ENCODE measurements around the gene CADM1.

The CADM1 gene

DNA sequence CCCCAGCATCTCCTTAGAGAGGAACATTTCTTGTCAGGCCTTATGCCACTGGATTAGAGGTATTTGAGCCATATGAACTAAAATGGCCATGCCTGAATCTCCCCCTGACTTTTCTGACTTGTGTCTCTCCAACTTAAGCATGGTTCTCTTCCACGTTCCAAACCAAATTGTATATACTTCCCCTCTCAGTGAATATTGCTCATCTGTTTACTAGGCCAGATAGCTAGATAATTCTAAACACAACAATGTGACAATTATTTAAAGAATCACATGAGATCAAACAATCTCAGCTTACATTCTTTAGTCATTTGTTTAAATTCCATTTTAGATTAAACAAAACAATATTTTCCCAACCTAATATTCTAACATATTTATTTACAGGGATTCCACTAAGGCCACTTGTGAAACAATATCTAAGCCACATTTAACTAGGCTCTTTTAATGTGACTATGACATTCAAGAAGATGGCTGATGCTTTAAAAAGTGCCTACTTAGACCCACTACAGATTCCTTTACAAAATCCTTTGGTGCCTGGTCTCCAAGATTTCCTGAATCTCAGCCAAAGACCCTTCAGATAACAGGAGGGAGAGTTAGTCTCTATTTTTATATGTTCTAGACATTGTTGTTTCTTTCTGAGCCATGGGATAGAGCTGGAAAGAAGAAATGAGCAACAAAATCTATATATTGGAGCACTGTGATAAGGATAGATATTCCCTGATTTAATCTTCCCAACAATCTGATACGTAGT is 105.7 kb downstream of the CADM1 start:
- H3K36me3 ChIP-seq = no peaks in the 10 kb centered on the region
- no peak overlapping the region for H3K4me3 ChIP-seq (ENCODE audit: low read depth in 1 of 2, low read length in 1 of 2)
- TF ChIP-seq, protein P1, sequence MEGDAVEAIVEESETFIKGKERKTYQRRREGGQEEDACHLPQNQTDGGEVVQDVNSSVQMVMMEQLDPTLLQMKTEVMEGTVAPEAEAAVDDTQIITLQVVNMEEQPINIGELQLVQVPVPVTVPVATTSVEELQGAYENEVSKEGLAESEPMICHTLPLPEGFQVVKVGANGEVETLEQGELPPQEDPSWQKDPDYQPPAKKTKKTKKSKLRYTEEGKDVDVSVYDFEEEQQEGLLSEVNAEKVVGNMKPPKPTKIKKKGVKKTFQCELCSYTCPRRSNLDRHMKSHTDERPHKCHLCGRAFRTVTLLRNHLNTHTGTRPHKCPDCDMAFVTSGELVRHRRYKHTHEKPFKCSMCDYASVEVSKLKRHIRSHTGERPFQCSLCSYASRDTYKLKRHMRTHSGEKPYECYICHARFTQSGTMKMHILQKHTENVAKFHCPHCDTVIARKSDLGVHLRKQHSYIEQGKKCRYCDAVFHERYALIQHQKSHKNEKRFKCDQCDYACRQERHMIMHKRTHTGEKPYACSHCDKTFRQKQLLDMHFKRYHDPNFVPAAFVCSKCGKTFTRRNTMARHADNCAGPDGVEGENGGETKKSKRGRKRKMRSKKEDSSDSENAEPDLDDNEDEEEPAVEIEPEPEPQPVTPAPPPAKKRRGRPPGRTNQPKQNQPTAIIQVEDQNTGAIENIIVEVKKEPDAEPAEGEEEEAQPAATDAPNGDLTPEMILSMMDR (IDR thresholded peaks at IDR 0.05) = no peak

DNA sequence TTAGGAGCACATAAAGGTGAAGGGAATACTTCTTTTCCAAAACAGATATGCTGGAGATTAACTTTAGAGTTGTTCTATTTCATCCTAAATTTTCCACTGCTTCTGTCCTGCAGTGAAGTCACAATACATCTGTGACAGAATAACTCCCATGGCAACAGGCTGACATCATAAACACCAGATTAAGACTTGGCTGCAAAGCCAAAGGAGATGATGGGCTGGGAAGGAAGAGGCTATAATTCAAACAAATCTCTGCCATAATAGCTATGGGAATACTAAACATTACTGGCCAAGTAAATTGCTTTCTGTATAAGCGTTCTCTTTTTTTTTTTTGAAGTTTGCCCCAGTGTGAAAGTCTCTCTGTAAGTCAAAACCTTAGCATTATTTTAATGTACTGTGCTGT is 107.7 kb downstream of the CADM1 start:
- no peaks in the 10 kb centered on the region for H3K9me3 ChIP-seq
- no peaks in the 10 kb centered on the region for H3K36me3 ChIP-seq
- no peak overlapping the region for H3K4me3 ChIP-seq (ENCODE audit: low read depth in 1 of 2, low read length in 1 of 2)
- no peaks in the 10 kb centered on the region for H3K27me3 ChIP-seq
- H3K4me1 ChIP-seq (ENCODE audit: control insufficient read depth in 1 of 2, insufficient read depth in 1 of 2, low read depth in 1 of 2, low read length in 1 of 2) = no peaks in the 10 kb centered on the region
- no peak overlapping the region for H3K27ac ChIP-seq
- TF ChIP-seq, protein P1 (IDR thresholded peaks at IDR 0.05) = no peak

More for the DNA sequence above, 105.7 kb downstream of the CADM1 start:
- Histone ChIP-seq H3K9me3 (no peaks in the 10 kb centered on the region), H3K4me1 (ENCODE audit: control insufficient read depth in 1 of 2, insufficient read depth in 1 of 2, low read depth in 1 of 2, low read length in 1 of 2) (no peaks in the 10 kb centered on the region), H3K27ac (no peak overlapping the region), H3K27me3 (no peaks in the 10 kb centered on the region)

DNA sequence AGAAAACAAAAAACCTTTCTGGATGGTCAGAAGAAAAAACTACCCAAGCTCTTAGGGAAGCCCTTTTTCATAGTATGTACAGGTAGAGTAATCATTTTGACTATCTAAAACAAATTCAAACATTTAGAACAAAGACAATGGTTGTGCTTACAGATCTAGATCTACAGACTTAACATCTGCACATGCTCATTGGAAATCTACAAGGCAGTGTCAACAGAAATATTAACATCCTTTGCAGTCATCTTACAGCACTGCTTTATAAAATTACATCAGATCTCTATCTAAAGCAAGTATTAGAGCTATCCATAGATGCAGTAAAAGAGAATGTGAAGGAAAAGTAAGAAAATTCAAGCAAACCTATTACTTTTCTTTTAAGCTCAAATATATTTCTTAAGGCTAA is 110.3 kb downstream of the CADM1 start:
- Histone ChIP-seq H3K27me3 (no peaks in the 10 kb centered on the region), H3K4me3 (ENCODE audit: low read depth in 1 of 2, low read length in 1 of 2) (no peak overlapping the region)
- TF ChIP-seq, protein P1 (IDR thresholded peaks at IDR 0.05) = no peak

DNA sequence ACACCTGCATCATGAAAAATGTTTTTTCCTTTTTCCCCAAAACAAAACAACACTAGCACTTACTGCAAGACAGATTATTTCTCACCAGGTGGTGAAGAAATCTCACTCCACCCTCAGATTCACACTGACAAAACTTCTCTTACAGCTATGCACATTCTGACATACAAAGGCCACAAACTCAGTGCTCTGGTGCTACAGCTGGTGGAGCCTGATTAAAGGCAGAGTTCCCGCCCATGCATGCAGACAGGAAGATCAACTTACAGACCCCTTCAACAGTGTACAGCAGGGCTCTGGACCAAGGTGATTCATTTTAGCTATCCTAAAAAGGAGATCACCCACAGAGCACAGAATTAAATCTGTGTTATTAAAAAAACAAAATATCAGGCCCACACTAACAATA is 112.6 kb downstream of the CADM1 start:
- H3K4me1 ChIP-seq (ENCODE audit: control insufficient read depth in 1 of 2, insufficient read depth in 1 of 2, low read depth in 1 of 2, low read length in 1 of 2) = no peaks in the 10 kb centered on the region
- H3K4me3 ChIP-seq (ENCODE audit: low read depth in 1 of 2, low read length in 1 of 2) = no peak overlapping the region
- H3K36me3 ChIP-seq = no peaks in the 10 kb centered on the region
- no peaks in the 10 kb centered on the region for H3K9me3 ChIP-seq
- TF ChIP-seq, protein P1 (IDR thresholded peaks at IDR 0.05) = no peak
- H3K27ac ChIP-seq = no peak overlapping the region
- H3K27me3 ChIP-seq = no peaks in the 10 kb centered on the region

More for the DNA sequence above, 110.3 kb downstream of the CADM1 start:
- Histone ChIP-seq H3K9me3 (no peaks in the 10 kb centered on the region), H3K36me3 (no peaks in the 10 kb centered on the region), H3K4me1 (ENCODE audit: control insufficient read depth in 1 of 2, insufficient read depth in 1 of 2, low read depth in 1 of 2, low read length in 1 of 2) (no peaks in the 10 kb centered on the region), H3K27ac (no peak overlapping the region)

DNA sequence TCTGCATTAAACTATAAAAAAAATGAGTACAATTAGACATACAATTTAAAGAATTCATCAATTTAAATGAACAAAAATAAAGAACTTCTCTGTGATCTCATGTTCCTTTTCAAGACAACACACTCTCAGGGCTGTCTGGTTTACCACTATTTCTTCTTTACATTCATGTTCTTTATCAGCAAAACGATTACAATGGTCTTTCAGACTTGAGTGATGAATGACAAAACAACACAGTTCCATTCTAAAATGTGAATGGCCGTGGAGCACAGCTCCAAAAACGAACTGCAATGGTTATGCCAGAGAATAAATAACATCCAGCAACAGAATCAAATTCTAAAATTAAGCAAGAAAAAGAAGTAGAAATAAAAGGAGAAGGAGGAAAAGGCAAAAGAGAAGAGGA is 113.1 kb downstream of the CADM1 start:
- Histone ChIP-seq H3K9me3 (no peaks in the 10 kb centered on the region), H3K4me3 (ENCODE audit: low read depth in 1 of 2, low read length in 1 of 2) (no peak overlapping the region), H3K27me3 (no peaks in the 10 kb centered on the region), H3K36me3 (no peaks in the 10 kb centered on the region), H3K27ac (no peak overlapping the region), H3K4me1 (ENCODE audit: control insufficient read depth in 1 of 2, insufficient read depth in 1 of 2, low read depth in 1 of 2, low read length in 1 of 2) (no peaks in the 10 kb centered on the region)
- TF ChIP-seq, protein P1 (IDR thresholded peaks at IDR 0.05) = no peak
